K562 (cell line): Measurements from ENCODE around the gene COL6A1. TPM values are rescaled to one million over a fixed set of nuclear protein-coding genes. Genes with fewer than 3 reads are reported as not detected.

Source experiments
- ARID2 ChIP-seq: fragments of 450-650 bp; IDR thresholded peaks from 2 replicates; pipeline ENCODE4 v1.6.1; 2017; ENCODE audit warnings: antibody characterized with exemption, mild to moderate bottlenecking
- CEBPG ChIP-seq, 3 experiments: fragments of 200-800 bp in 1 of 3; sonication (Bioruptor generic) in 1 of 3; sonication (generic) in 1 of 3; formaldehyde crosslinking in 1 of 3; IDR thresholded peaks in 2 of 3; conservative IDR thresholded peaks in 1 of 3; 2 replicates each; pipeline versions ENCODE4 v1.6.1 to v1.8.0; 2016 to 2022; ENCODE audit warnings: missing compliant biosample characterization in 2 of 3, missing genetic modification characterization in 2 of 3, mild to moderate bottlenecking in 1 of 3, missing genetic modification reagents in 1 of 3
- CTCF ChIP-seq, 3 experiments: IDR thresholded peaks in 2 of 3; conservative IDR thresholded peaks in 1 of 3; 2 replicates each; pipeline ENCODE4 v1.5.1; 2011 to 2012; ENCODE audit warnings: low read length in 3 of 3, mild to moderate bottlenecking in 3 of 3, control low read depth in 2 of 3, improper control_type of control experiment in 1 of 3, inconsistent platforms in 1 of 3, low read depth in 1 of 3, mixed read lengths in 1 of 3, moderate library complexity in 1 of 3; ENCODE audit not compliant: insufficient read depth in 2 of 3
- IRF2 ChIP-seq: sonication (generic); formaldehyde crosslinking; IDR thresholded peaks from 2 replicates; pipeline ENCODE4 v1.8.1; 2022; ENCODE audit warnings: mild to moderate bottlenecking, missing genetic modification reagents
- KDM2B ChIP-seq: fragments of 250-450 bp; sonication (Bioruptor Pico); IDR thresholded peaks from 2 replicates; pipeline ENCODE4 v1.8.0; 2021; ENCODE audit warnings: mild to moderate bottlenecking, moderate library complexity
- MEF2A ChIP-seq: IDR thresholded peaks from 2 replicates; pipeline ENCODE4 v1.6.1; 2011; ENCODE audit warnings: low read depth, mild to moderate bottlenecking, low read length, moderate library complexity; ENCODE audit not compliant: control insufficient read depth
- PHF21A ChIP-seq: fragments of 450-650 bp; IDR thresholded peaks from 2 replicates; pipeline ENCODE4 v1.6.1; 2017; ENCODE audit warnings: low read depth, borderline replicate concordance
- RFX5 ChIP-seq: IDR thresholded peaks from 2 replicates; pipeline ENCODE4 v1.6.1; 2011; ENCODE audit warnings: low read depth, mild to moderate bottlenecking, improper control_type of control experiment, low read length
- SRSF9 ChIP-seq: fragments of 200-400 bp; formaldehyde crosslinking; IDR thresholded peaks from 2 replicates; pipeline ENCODE4 v1.6.1; 2017; ENCODE audit warnings: low read depth, low read length, borderline replicate concordance
- TRIM25 ChIP-seq: fragments of 450-650 bp; IDR thresholded peaks from 2 replicates; pipeline ENCODE4 v1.7.0; 2016; ENCODE audit warnings: borderline replicate concordance
- USF2 ChIP-seq: sonication (generic); formaldehyde crosslinking; IDR thresholded peaks from 2 replicates; pipeline ENCODE4 v1.5.0; 2020; ENCODE audit warnings: missing genetic modification reagents
- ZFX ChIP-seq: sonication (generic); formaldehyde crosslinking; IDR thresholded peaks from 2 replicates; pipeline ENCODE4 v1.8.0; 2022; ENCODE audit warnings: mild to moderate bottlenecking, missing genetic modification reagents, moderate library complexity
- ZNF41 ChIP-seq: fragments of 250-450 bp; sonication (Bioruptor Pico); conservative IDR thresholded peaks from 2 replicates; pipeline ENCODE4 v1.4.0; 2020; ENCODE audit warnings: mild to moderate bottlenecking
- ZNF551 ChIP-seq: fragments of 250-450 bp; sonication (Bioruptor Pico); IDR thresholded peaks from 2 replicates; pipeline ENCODE4 v1.5.0; 2021; ENCODE audit warnings: mild to moderate bottlenecking, moderate library complexity
- ZNF717 ChIP-seq: fragments of 250-450 bp; sonication (Bioruptor Pico); IDR thresholded peaks from 2 replicates; pipeline ENCODE4 v1.5.0; 2021
- polyA plus RNA-seq, 8 experiments: library from polyadenylated mRNA; depleted of rRNA in 4 of 8; stranded (reverse) in 5 of 8; unstranded in 3 of 8; fragments of >200 nt; fragmentation: Nextera tagmentation in 2 of 8; fragmentation: Illumina TruSeq in 1 of 8; extraction: Ambion mirVana in 2 of 8; extraction: Trizol in 1 of 8; gene quantifications; 2 replicates each; pipeline versions ENCODE4 v1.2.1 to v1.2.3, GENCODE V29; 2011 to 2014; ENCODE audit warnings: inconsistent platforms in 1 of 8, missing spikeins in 1 of 8
- total RNA-seq, 7 experiments: library from RNA; depleted of rRNA in 6 of 7; stranded (reverse); fragments of >200 nt in 6 of 7; fragmentation: Illumina TruSeq in 2 of 7; extraction: Trizol in 2 of 7; gene quantifications; 2 replicates each; pipeline versions ENCODE4 v1.2.1 to v1.2.3, GENCODE V29; 2011 to 2021; ENCODE audit warnings: low replicate concordance in 1 of 7
- TF ChIP-seq, protein P1 (sequence below): fragments of 450-650 bp; IDR thresholded peaks from 2 replicates; pipeline ENCODE4 v1.6.1; 2017; ENCODE audit warnings: mild to moderate bottlenecking, moderate library complexity
- TF ChIP-seq, protein P2 (sequence below): sonication (generic); formaldehyde crosslinking; IDR thresholded peaks from 2 replicates; pipeline ENCODE4 v1.8.0; 2022; ENCODE audit warnings: mild to moderate bottlenecking, missing genetic modification reagents

Gene COL6A1
- total and polyA plus RNA-seq, 9 of the 15 experiments (the other 6 are each of a cell fraction or from before 2014, with no cell fraction given): 0.07 to 1.3 (median 0.14) TPM; not detected in 3

GRCh38 chr21:45973475-45974072 lies 8.0 kb upstream of the COL6A1 start (continued):
- TF ChIP-seq SRSF9 (no peak), ZNF551 (CRISPR knock-in tag) (no peak), TRIM25 (no peak), ARID2 (no peak), USF2 (no peak), IRF2 (CRISPR knock-in tag) (no peak), CEBPG (CRISPR knock-in tag; IDR thresholded peaks at IDR 0.05) (no peak), CEBPG (tag; conservative IDR thresholded peaks at IDR 0.05 in 1 of 2, IDR thresholded peaks at IDR 0.05 in 1 of 2) (no peak), ZNF41 (CRISPR knock-in tag) (no peak), MEF2A (no peak), ZNF717 (CRISPR knock-in tag) (no peak), PHF21A (0 out of 2 replicates have a peak, but pooled peaks have one; percentile 84), KDM2B (CRISPR knock-in tag) (no peak), CTCF (IDR thresholded peaks at IDR 0.05 in 2 of 3, conservative IDR thresholded peaks at IDR 0.05 in 1 of 3; ENCODE audit: insufficient read depth in 2 of 3, low read depth in 1 of 3, low read length in 3 of 3) (peak; percentile 71 to 81 (median 74)), ZFX (CRISPR knock-in tag) (peak; percentile 7), RFX5 (no peak)
- TF ChIP-seq, protein P1, sequence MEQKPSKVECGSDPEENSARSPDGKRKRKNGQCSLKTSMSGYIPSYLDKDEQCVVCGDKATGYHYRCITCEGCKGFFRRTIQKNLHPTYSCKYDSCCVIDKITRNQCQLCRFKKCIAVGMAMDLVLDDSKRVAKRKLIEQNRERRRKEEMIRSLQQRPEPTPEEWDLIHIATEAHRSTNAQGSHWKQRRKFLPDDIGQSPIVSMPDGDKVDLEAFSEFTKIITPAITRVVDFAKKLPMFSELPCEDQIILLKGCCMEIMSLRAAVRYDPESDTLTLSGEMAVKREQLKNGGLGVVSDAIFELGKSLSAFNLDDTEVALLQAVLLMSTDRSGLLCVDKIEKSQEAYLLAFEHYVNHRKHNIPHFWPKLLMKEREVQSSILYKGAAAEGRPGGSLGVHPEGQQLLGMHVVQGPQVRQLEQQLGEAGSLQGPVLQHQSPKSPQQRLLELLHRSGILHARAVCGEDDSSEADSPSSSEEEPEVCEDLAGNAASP: no peak
- TF ChIP-seq, protein P2, sequence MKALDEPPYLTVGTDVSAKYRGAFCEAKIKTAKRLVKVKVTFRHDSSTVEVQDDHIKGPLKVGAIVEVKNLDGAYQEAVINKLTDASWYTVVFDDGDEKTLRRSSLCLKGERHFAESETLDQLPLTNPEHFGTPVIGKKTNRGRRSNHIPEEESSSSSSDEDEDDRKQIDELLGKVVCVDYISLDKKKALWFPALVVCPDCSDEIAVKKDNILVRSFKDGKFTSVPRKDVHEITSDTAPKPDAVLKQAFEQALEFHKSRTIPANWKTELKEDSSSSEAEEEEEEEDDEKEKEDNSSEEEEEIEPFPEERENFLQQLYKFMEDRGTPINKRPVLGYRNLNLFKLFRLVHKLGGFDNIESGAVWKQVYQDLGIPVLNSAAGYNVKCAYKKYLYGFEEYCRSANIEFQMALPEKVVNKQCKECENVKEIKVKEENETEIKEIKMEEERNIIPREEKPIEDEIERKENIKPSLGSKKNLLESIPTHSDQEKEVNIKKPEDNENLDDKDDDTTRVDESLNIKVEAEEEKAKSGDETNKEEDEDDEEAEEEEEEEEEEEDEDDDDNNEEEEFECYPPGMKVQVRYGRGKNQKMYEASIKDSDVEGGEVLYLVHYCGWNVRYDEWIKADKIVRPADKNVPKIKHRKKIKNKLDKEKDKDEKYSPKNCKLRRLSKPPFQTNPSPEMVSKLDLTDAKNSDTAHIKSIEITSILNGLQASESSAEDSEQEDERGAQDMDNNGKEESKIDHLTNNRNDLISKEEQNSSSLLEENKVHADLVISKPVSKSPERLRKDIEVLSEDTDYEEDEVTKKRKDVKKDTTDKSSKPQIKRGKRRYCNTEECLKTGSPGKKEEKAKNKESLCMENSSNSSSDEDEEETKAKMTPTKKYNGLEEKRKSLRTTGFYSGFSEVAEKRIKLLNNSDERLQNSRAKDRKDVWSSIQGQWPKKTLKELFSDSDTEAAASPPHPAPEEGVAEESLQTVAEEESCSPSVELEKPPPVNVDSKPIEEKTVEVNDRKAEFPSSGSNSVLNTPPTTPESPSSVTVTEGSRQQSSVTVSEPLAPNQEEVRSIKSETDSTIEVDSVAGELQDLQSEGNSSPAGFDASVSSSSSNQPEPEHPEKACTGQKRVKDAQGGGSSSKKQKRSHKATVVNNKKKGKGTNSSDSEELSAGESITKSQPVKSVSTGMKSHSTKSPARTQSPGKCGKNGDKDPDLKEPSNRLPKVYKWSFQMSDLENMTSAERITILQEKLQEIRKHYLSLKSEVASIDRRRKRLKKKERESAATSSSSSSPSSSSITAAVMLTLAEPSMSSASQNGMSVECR: no peak
